Smooth muscle cell of the brain vasculature (primary cell): ENCODE measurements around the gene COBL.

ENCODE experiments used
- DNase-seq: peaks from one replicate; pipeline ENCODE4 v3.0.0-alpha.2; 2012; ENCODE audit warnings: low read depth, low spot score

COBL gene

GRCh38 chr7:51326656-51327286 lies 10.2 kb upstream of the COBL start:
- DNase-seq = no peak

- DNase-seq = no peak
Observed at GRCh38 chr7:51325908-51326307, 9.3 kb upstream of the COBL start.

GRCh38 chr7:51325261-51325676 lies 8.7 kb upstream of the COBL start:
- DNase-seq = no peak

- DNase-seq = no peak
Observed at GRCh38 chr7:51324206-51324898, 7.7 kb upstream of the COBL start.

GRCh38 chr7:51321961-51322515 lies 5.4 kb upstream of the COBL start:
- DNase-seq = no peak

- no peak for DNase-seq
Observed at GRCh38 chr7:51318886-51319579, 2.4 kb upstream of the COBL start.

GRCh38 chr7:51318001-51318400 lies 1.4 kb upstream of the COBL start:
- DNase-seq = no peak

- no peak for DNase-seq
Observed at GRCh38 chr7:51317582-51317910, 937 bp upstream of the COBL start.

GRCh38 chr7:51316262-51316665 lies 345 bp downstream of the COBL start:
- no peak for DNase-seq

- DNase-seq = no peak
Observed at GRCh38 chr7:51315393-51316261, 982 bp downstream of the COBL start.

GRCh38 chr7:51314726-51315125 lies 1.9 kb downstream of the COBL start:
- no peak for DNase-seq

- DNase-seq = no peak
Observed at GRCh38 chr7:51313738-51314425, 2.7 kb downstream of the COBL start.

- DNase-seq = no peak
Observed at GRCh38 chr7:51312951-51313737, 3.5 kb downstream of the COBL start.

- DNase-seq = no peak
Observed at GRCh38 chr7:51311166-51311565, 5.4 kb downstream of the COBL start.

- DNase-seq = no peak
Observed at GRCh38 chr7:51310131-51310583, 6.5 kb downstream of the COBL start.

GRCh38 chr7:51309361-51310130 lies 7.1 kb downstream of the COBL start:
- no peak for DNase-seq

- no peak for DNase-seq
Observed at GRCh38 chr7:51308696-51309095, 7.9 kb downstream of the COBL start.

GRCh38 chr7:51308265-51308664 lies 8.3 kb downstream of the COBL start:
- no peak for DNase-seq

- DNase-seq = no peak
Observed at GRCh38 chr7:51307651-51308210, 8.9 kb downstream of the COBL start.
